IMR-90 (cell line): ENCODE measurements around the gene CYP3A4. TPM values are rescaled to one million over a fixed set of nuclear protein-coding genes. Genes with fewer than 3 reads are reported as not detected.

Experiments used
- ATAC-seq: fragments of 200-7000 bp; cut with Tn5 transposase; 2 replicates; pipeline ENCODE4 v1.9.1; 2020; ENCODE audit warnings: low read depth, mild to moderate bottlenecking, moderate library complexity
- BruUV-seq: library from RNA; stranded (reverse); fragments of 400-500 nt; replicated peaks from 2 replicates; lab custom pipeline; 2021; lab: Mats Ljungman, UMichigan
- CTCF ChIA-PET: fragments of 300-600 bp; formaldehyde crosslinking; extraction: SDS; loops from one replicate; lab custom pipeline; 2021; ENCODE audit warnings: antibody characterized with exemption; lab: Yijun Ruan, JAX
- POLR2A ChIA-PET: fragments of 300-600 bp; sonication (Branson Sonifier 250); formaldehyde crosslinking; loops from one replicate; lab custom pipeline; 2022; ENCODE audit warnings: antibody characterized with exemption; ENCODE audit not compliant: unreplicated experiment; lab: Charles Lee
- DNase-seq: peaks from one replicate; pipeline ENCODE4 v3.0.0; 2013
- H2AFZ ChIP-seq: replicated peaks from 2 replicates; pipeline ENCODE3; 2013; ENCODE audit warnings: low read length, mild to moderate bottlenecking; ENCODE audit not compliant: poor library complexity
- H2AK5ac ChIP-seq: 2 replicates; pipeline ENCODE4 v1.6.1; 2013; ENCODE audit warnings: low read depth, low read length, inconsistent platforms
- H2AK9ac ChIP-seq: replicated peaks from 2 replicates; pipeline ENCODE3; 2013; ENCODE audit warnings: mild to moderate bottlenecking, low read depth, low read length, moderate library complexity; ENCODE audit not compliant: poor library complexity
- H2BK120ac ChIP-seq: 2 replicates; pipeline ENCODE4 v1.6.1; 2013; ENCODE audit warnings: low read depth, low read length, inconsistent platforms
- H2BK15ac ChIP-seq: 3 replicates; pipeline ENCODE4 v1.6.1; 2013; ENCODE audit warnings: low read depth, low read length, inconsistent platforms
- H2BK20ac ChIP-seq: 2 replicates; pipeline ENCODE4 v1.6.1; 2013; ENCODE audit warnings: low read depth, mild to moderate bottlenecking, inconsistent platforms, low read length, moderate library complexity
- H2BK5ac ChIP-seq: 2 replicates; pipeline ENCODE4 v1.6.1; 2013; ENCODE audit warnings: mild to moderate bottlenecking, low read depth, low read length, inconsistent platforms; ENCODE audit not compliant: poor library complexity, severe bottlenecking
- H3K14ac ChIP-seq: replicated peaks from 2 replicates; pipeline ENCODE4 v1.6.1; 2013; ENCODE audit warnings: low read depth, low read length, inconsistent platforms
- H3K18ac ChIP-seq: 2 replicates; pipeline ENCODE4 v1.6.1; 2013; ENCODE audit warnings: low read depth, low read length, control low read depth
- H3K23ac ChIP-seq: 2 replicates; pipeline ENCODE4 v1.6.1; 2013; ENCODE audit warnings: low read depth, low read length, inconsistent platforms
- H3K27ac ChIP-seq: 2 replicates; pipeline ENCODE4 v1.5.1; 2013; ENCODE audit warnings: mild to moderate bottlenecking, control low read depth, low read length; ENCODE audit not compliant: insufficient read depth
- H3K27me3 ChIP-seq: 2 replicates; pipeline ENCODE4 v1.6.1; 2013; ENCODE audit warnings: low read length; ENCODE audit not compliant: control insufficient read depth, insufficient read depth
- H3K36me3 ChIP-seq: 2 replicates; pipeline ENCODE4 v1.6.1; 2013; ENCODE audit warnings: low read length, mixed read lengths; ENCODE audit not compliant: control insufficient read depth, insufficient read depth
- H3K4ac ChIP-seq: 2 replicates; pipeline ENCODE4 v1.6.1; 2013; ENCODE audit warnings: low read depth, low read length, inconsistent platforms
- H3K4me1 ChIP-seq: 2 replicates; pipeline ENCODE4 v1.6.1; 2013; ENCODE audit warnings: low read length, mixed read lengths; ENCODE audit not compliant: control insufficient read depth, insufficient read depth
- H3K4me2 ChIP-seq: 2 replicates; pipeline ENCODE4 v1.6.1; 2013; ENCODE audit warnings: low read depth, mild to moderate bottlenecking, control low read depth, low read length, moderate library complexity
- H3K4me3 ChIP-seq: 2 replicates; pipeline ENCODE4 v1.5.1; 2013; ENCODE audit warnings: low read depth, mild to moderate bottlenecking, control low read depth, low read length, moderate library complexity; ENCODE audit not compliant: insufficient read depth
- H3K56ac ChIP-seq: 2 replicates; pipeline ENCODE4 v1.6.1; 2013; ENCODE audit warnings: low read length, inconsistent platforms; ENCODE audit not compliant: insufficient read depth; ENCODE audit errors: extremely low read depth
- H3K79me1 ChIP-seq, 2 experiments: 2 replicates each; pipeline ENCODE4 v1.6.1; 2013; ENCODE audit warnings: low read length in 2 of 2, inconsistent platforms in 1 of 2, low read depth in 1 of 2
- H3K9ac ChIP-seq: 2 replicates; pipeline ENCODE4 v1.6.1; 2013; ENCODE audit warnings: low read depth, low read length, control low read depth
- H3K9me1 ChIP-seq: 2 replicates; pipeline ENCODE4 v1.6.1; 2013; ENCODE audit warnings: low read length, inconsistent platforms; ENCODE audit not compliant: insufficient read depth
- H3K9me3 ChIP-seq: 2 replicates; pipeline ENCODE4 v1.6.1; 2013; ENCODE audit warnings: low read length; ENCODE audit not compliant: control insufficient read depth, insufficient read depth
- H4K20me1 ChIP-seq: 2 replicates; pipeline ENCODE4 v1.6.1; 2013; ENCODE audit warnings: low read length, inconsistent platforms; ENCODE audit not compliant: insufficient read depth
- H4K5ac ChIP-seq: 2 replicates; pipeline ENCODE4 v1.6.1; 2013; ENCODE audit warnings: mild to moderate bottlenecking, low read depth, low read length, control low read depth
- H4K8ac ChIP-seq, 2 experiments: 2 replicates each; pipeline ENCODE4 v1.6.1; 2013; ENCODE audit warnings: low read depth in 2 of 2, low read length in 2 of 2, control low read depth in 1 of 2, inconsistent platforms in 1 of 2
- H4K91ac ChIP-seq: 2 replicates; pipeline ENCODE4 v1.6.1; 2013; ENCODE audit warnings: low read depth, low read length, inconsistent platforms; ENCODE audit not compliant: insufficient read depth
- BHLHE40 ChIP-seq: fragments of 150-350 bp; IDR thresholded peaks from 2 replicates; pipeline ENCODE4 v1.6.1; 2016; ENCODE audit warnings: mild to moderate bottlenecking, low read depth, low read length
- FOS ChIP-seq: fragments of 150-350 bp; IDR thresholded peaks from 2 replicates; pipeline ENCODE4 v1.6.1; 2016; ENCODE audit warnings: low read depth, low read length
- MAFK ChIP-seq: IDR thresholded peaks from 2 replicates; pipeline ENCODE4 v1.6.1; 2012; ENCODE audit warnings: low read depth, low read length, improper control_type of control experiment
- MAZ ChIP-seq: IDR thresholded peaks from 2 replicates; pipeline ENCODE4 v1.6.1; 2012; ENCODE audit warnings: low read depth, mild to moderate bottlenecking, low read length, improper control_type of control experiment, moderate library complexity, borderline replicate concordance
- MXI1 ChIP-seq: IDR thresholded peaks from 2 replicates; pipeline ENCODE4 v1.6.1; 2012; ENCODE audit warnings: low read depth, mild to moderate bottlenecking, low read length, moderate library complexity, borderline replicate concordance
- NFE2L2 ChIP-seq: fragments of 150-350 bp; IDR thresholded peaks from 2 replicates; pipeline ENCODE4 v1.6.1; 2016; ENCODE audit warnings: low read depth, mild to moderate bottlenecking, low read length
- RFX5 ChIP-seq: IDR thresholded peaks from 2 replicates; pipeline ENCODE4 v1.8.0; 2012; ENCODE audit warnings: low read depth, mild to moderate bottlenecking, low read length, moderate library complexity
- SMC3 ChIP-seq: fragments of 150-350 bp; IDR thresholded peaks from 2 replicates; pipeline ENCODE4 v1.6.1; 2016; ENCODE audit warnings: low read depth, mild to moderate bottlenecking, antibody characterized with exemption, low read length, moderate library complexity
- WGBS, 2 experiments: methylation state at CpG; one replicate each; pipeline versions ENCODE4 v1.1.5 to v1.1.7; 2013; ENCODE audit warnings: missing lambda C conversion rate in 2 of 2; ENCODE audit not compliant: insufficient read length in 1 of 2; ENCODE audit errors: extremely low coverage in 2 of 2; 5-methylcytosine and 5-hydroxymethylcytosine counted together
- dilution Hi-C: fragments of 300-500 bp; cut with HindIII; formaldehyde crosslinking; loops from one replicate; pipeline ENCODE4 v1.14.3; 2018; ENCODE audit warnings: low sequenced_read_pairs; ENCODE audit not compliant: unreplicated experiment
- in situ Hi-C: fragments of 300-500 bp; cut with MboI; formaldehyde crosslinking; loops from 3 replicates; pipeline ENCODE4 v1.14.3; 2019; ENCODE audit warnings: low sequenced_read_pairs, inconsistent platforms, mixed read lengths
- intact Hi-C: fragments of 100-400 bp; cut with micrococcal nuclease; formaldehyde crosslinking; loops from 2 replicates; pipeline ENCODE4 v1.10.0; 2022
- polyA plus RNA-seq, 3 experiments: library from polyadenylated mRNA; depleted of rRNA; stranded (reverse); fragments of >200 nt; gene quantifications; 2 replicates each; pipeline ENCODE4 v1.2.3, GENCODE V29; 2012; ENCODE audit warnings: low replicate concordance in 1 of 3
- total RNA-seq: library from RNA; depleted of rRNA; stranded (reverse); fragments of >200 nt; gene quantifications from 2 replicates; pipeline ENCODE4 v1.2.3, GENCODE V29; 2012
- TF ChIP-seq, protein P1 (sequence below): conservative IDR thresholded peaks from 2 replicates; pipeline ENCODE4 v1.5.1; 2012; ENCODE audit warnings: mild to moderate bottlenecking, low read depth, low read length, improper control_type of control experiment

The CYP3A4 gene
- total and polyA plus RNA-seq, 2 of the 4 experiments (the other 2 are of a cell fraction): not detected

DNA sequence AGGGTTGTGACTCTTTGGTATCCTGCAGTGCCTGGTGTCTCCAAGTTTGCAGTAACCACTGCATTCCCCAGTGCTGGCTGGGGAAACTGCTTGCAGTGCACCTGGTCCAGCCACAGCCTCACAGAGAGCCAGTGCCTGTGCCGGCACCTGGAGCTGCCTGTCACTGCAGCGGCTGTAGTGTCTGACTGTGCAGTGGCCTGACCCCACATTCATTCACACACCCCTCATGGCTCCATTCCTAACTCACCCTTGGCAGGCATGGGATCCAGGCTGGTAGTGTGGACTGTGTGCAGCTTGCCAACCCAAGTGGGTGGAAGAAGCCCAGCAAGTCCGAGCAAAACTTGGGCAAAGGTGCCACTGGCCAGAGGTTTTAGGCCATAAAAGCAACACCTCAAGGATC lies 40.1 kb upstream of the CYP3A4 start:
- no peak overlapping the region for H3K18ac ChIP-seq
- H3K4me3 ChIP-seq: no peak overlapping the region
- H2AFZ ChIP-seq: no peak overlapping the region
- TF ChIP-seq BHLHE40 (no peak), MXI1 (no peak), RFX5 (no peak), SMC3 (no peak), FOS (no peak), MAZ (no peak), NFE2L2 (no peak), MAFK (no peak)
- TF ChIP-seq, protein P1, sequence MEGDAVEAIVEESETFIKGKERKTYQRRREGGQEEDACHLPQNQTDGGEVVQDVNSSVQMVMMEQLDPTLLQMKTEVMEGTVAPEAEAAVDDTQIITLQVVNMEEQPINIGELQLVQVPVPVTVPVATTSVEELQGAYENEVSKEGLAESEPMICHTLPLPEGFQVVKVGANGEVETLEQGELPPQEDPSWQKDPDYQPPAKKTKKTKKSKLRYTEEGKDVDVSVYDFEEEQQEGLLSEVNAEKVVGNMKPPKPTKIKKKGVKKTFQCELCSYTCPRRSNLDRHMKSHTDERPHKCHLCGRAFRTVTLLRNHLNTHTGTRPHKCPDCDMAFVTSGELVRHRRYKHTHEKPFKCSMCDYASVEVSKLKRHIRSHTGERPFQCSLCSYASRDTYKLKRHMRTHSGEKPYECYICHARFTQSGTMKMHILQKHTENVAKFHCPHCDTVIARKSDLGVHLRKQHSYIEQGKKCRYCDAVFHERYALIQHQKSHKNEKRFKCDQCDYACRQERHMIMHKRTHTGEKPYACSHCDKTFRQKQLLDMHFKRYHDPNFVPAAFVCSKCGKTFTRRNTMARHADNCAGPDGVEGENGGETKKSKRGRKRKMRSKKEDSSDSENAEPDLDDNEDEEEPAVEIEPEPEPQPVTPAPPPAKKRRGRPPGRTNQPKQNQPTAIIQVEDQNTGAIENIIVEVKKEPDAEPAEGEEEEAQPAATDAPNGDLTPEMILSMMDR: no peak
- WGBS, 2 experiments: no CpG with 5 or more reads among the region's 3 CpGs
- peaks cover 8% of the 10 kb centered on the region for H3K27me3 ChIP-seq
- no peak overlapping the region for H3K23ac ChIP-seq
- POLR2A ChIA-PET: no interaction called here
- no peak overlapping the region for H4K91ac ChIP-seq
- H3K4me2 ChIP-seq: no peak overlapping the region
- no peaks in the 10 kb centered on the region for H3K79me1 ChIP-seq
- H3K36me3 ChIP-seq: no peaks in the 10 kb centered on the region
- H3K9me1 ChIP-seq: no peaks in the 10 kb centered on the region
- no peak overlapping the region for H3K4ac ChIP-seq
- H3K9me3 ChIP-seq: no peaks in the 10 kb centered on the region
- no peak overlapping the region for H2BK20ac ChIP-seq
- ATAC-seq (no peak), DNase-seq (no peak)
- no peak overlapping the region for H2AK5ac ChIP-seq
- no peak overlapping the region for H3K27ac ChIP-seq
- CTCF ChIA-PET: no interaction called here
- no peak overlapping the region for H2AK9ac ChIP-seq
- H2BK5ac ChIP-seq: no peak overlapping the region
- dilution Hi-C loops (no loop called here), in situ Hi-C loops (no loop called here), intact Hi-C loops (loop anchor here (1.0 kb wide), 1 partner anchor 27 kb away; no protein-coding TSS in a partner anchor)
- no peak overlapping the region for H2BK120ac ChIP-seq
- H2BK15ac ChIP-seq: no peak overlapping the region
- no peak overlapping the region for H4K5ac ChIP-seq
- H3K56ac ChIP-seq: no peak overlapping the region
- no peak overlapping the region for H3K14ac ChIP-seq
- BruUV-seq: no TSS peak
- no peaks in the 10 kb centered on the region for H3K4me1 ChIP-seq
- H3K9ac ChIP-seq: no peak overlapping the region
- H4K20me1 ChIP-seq: no peaks in the 10 kb centered on the region
- H4K8ac ChIP-seq: no peak overlapping the region
